Measurements from ENCODE around the gene GPR152. TPM values are rescaled to one million over a fixed set of nuclear protein-coding genes. Genes with fewer than 3 reads are reported as not detected.

The GPR152 gene
- total RNA-seq, 1 donor, result not detected

DNA sequence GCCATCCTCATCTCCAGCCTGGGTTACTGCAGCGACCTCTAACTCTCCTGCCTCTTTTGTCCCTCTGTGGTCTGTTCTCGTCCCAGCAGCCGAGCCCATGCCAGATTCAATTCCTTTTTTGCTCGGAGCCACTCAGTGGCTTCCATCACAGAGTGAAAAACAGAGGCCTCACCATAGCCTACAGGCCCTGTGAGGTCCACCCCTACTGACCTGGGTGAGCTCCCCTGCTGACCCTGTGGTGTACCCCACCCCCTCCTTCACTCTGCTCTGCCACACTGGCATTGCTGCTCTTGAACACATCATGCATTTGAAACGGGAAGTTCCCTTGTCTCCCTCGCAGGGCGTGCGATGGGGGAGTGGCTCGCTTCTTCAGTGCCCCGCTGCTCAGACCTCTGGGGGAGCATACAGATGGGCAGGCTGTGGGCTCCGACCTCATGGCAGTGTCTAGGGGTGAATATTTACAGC, 32.4 kb upstream of the GPR152 start:
- TF ChIP-seq, protein P1, sequence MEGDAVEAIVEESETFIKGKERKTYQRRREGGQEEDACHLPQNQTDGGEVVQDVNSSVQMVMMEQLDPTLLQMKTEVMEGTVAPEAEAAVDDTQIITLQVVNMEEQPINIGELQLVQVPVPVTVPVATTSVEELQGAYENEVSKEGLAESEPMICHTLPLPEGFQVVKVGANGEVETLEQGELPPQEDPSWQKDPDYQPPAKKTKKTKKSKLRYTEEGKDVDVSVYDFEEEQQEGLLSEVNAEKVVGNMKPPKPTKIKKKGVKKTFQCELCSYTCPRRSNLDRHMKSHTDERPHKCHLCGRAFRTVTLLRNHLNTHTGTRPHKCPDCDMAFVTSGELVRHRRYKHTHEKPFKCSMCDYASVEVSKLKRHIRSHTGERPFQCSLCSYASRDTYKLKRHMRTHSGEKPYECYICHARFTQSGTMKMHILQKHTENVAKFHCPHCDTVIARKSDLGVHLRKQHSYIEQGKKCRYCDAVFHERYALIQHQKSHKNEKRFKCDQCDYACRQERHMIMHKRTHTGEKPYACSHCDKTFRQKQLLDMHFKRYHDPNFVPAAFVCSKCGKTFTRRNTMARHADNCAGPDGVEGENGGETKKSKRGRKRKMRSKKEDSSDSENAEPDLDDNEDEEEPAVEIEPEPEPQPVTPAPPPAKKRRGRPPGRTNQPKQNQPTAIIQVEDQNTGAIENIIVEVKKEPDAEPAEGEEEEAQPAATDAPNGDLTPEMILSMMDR (IDR thresholded peaks at IDR 0.05; ENCODE audit: extremely low read depth, low read depth, low read length), result no peak
- peaks cover 7% of the 10 kb centered on the region for H3K4me1 ChIP-seq (ENCODE audit: insufficient read depth, low read length)
- H3K27me3 ChIP-seq (ENCODE audit: insufficient read depth, low read length), result no peaks in the 10 kb centered on the region
- H3K9me3 ChIP-seq (ENCODE audit: low read depth, low read length), result no peaks in the 10 kb centered on the region
- no peak for DNase-seq (ENCODE audit: insufficient read length, low spot score, missing footprints)
- no peak overlapping the region for H3K4me2 ChIP-seq (ENCODE audit: insufficient read depth, low read length)
- no peak overlapping the region for H3K27ac ChIP-seq (ENCODE audit: low read depth, low read length)
- H4K20me1 ChIP-seq (ENCODE audit: insufficient read depth, low read length), result peaks cover 12% of the 10 kb centered on the region
- H3K79me2 ChIP-seq (ENCODE audit: insufficient read depth, low read length), result peaks cover 25% of the 10 kb centered on the region
- H2AFZ ChIP-seq (ENCODE audit: low read length), result no peak overlapping the region
- no peak overlapping the region for H3K4me3 ChIP-seq (ENCODE audit: insufficient read depth, low read length)
- peaks cover 3% of the 10 kb centered on the region for H3K36me3 ChIP-seq (ENCODE audit: insufficient read depth, low read length)

DNA sequence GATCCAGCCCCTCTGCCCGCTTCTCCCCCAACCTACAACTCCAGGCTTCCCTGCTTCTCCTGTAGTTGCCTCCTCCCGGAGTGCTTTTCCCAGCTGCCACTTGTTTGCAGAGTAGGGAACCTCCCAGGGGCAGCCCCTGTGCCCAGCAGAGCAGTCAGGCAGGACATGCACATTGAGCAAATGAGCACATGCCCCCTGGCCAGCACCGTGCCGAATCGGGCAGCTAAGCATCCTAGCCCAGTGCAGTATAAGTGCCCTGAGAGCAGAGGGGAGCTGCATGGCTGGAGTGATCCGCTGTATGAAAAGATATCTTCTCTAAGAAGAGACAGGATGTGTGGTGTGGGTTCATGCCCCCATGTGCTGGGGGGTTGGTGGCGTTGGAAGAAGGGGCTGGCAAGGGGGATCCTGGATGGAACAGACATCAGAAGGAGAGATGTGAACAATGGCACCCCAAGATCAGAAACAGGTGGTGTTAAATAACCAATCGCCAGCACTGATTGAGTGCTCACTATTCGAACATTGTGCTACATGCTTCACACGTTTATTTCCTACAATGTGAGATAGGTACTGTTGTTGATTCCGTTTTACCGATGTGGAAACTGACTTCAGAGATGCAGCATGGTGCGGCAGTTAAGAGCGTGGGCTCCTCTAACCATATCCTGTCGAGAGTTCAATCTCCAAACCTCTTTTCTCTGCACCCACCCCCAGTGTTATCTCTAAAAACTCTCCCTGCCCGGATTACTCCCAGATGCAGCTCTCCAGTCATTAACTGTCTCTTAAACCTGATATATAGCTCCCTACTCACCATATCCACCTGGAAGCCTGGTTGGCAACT, 31.5 kb upstream of the GPR152 start:
- peaks cover 12% of the 10 kb centered on the region for H4K20me1 ChIP-seq (ENCODE audit: insufficient read depth, low read length)
- H3K4me1 ChIP-seq (ENCODE audit: insufficient read depth, low read length), result peaks cover 7% of the 10 kb centered on the region
- H3K79me2 ChIP-seq (ENCODE audit: insufficient read depth, low read length), result peaks cover 25% of the 10 kb centered on the region
- TF ChIP-seq, protein P1 (IDR thresholded peaks at IDR 0.05; ENCODE audit: extremely low read depth, low read depth, low read length), result no peak
- peak; percentile 36 for DNase-seq (ENCODE audit: insufficient read length, low spot score, missing footprints)
- H3K27ac ChIP-seq (ENCODE audit: low read depth, low read length), result no peak overlapping the region
- no peaks in the 10 kb centered on the region for H3K27me3 ChIP-seq (ENCODE audit: insufficient read depth, low read length)
- H3K4me2 ChIP-seq (ENCODE audit: insufficient read depth, low read length), result peak overlapping the region; percentile 82
- H2AFZ ChIP-seq (ENCODE audit: low read length), result no peak overlapping the region
- H3K36me3 ChIP-seq (ENCODE audit: insufficient read depth, low read length), result no peaks in the 10 kb centered on the region
- no peaks in the 10 kb centered on the region for H3K9me3 ChIP-seq (ENCODE audit: low read depth, low read length)
- H3K4me3 ChIP-seq (ENCODE audit: insufficient read depth, low read length), result peak overlapping the region; percentile 82

DNA sequence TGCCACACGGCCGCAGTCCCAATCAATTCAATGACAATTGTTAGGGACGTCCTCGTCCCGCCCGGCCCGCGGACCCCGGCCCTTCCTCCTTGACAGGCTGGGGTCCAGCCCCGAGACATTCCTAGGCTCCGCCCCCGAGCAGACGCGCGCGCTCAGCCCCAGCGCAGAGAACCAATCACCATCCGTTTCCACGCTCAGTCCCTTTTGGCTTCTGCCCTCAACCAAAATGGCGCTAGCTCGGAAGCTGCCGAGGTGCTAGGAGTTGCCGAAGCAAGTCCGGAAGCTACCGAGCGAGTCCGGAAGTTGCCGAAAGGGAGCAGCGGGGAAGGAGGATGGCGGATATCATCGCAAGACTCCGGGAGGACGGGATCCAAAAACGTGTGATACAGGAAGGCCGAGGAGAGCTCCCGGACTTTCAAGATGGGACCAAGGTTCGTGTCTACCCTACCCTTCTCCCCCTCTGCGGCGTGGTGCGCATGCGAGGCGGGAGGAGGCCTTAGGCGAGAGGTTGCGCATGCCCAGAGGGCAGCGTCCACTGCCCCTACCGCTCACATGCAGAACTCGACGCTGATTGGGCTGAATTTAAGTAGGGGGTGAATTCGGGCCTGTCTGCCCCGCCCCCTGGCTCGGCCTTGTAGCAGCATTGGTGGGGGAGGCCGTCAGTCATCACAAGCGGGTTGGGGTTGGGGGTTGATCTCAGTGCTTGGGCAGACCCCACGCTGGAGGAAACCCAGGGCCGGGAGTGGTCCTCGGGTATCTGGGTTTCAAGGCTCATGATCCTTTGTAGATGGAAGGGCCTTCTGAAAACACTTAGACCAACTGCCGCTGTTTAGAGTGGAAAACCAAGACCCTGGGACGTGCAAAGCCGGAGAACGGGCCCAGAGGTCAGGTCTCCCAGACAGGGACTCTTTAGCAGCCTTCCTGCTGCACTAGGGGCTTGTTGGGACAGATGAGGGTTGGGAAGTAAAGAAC, 30.6 kb upstream of the GPR152 start, which contains the start of gene AIP:
AIP (plus strand) TSS at position 200 of the 972 bp plus-strand sequence; CDS start at position 333, 133 bp downstream.
- Histone ChIP-seq H3K27me3 (ENCODE audit: insufficient read depth, low read length) (no peaks in the 10 kb centered on the region), H3K9me3 (ENCODE audit: low read depth, low read length) (no peaks in the 10 kb centered on the region), H3K4me1 (ENCODE audit: insufficient read depth, low read length) (peaks cover 7% of the 10 kb centered on the region), H3K4me3 (ENCODE audit: insufficient read depth, low read length) (peak within 1 kb of the TSS; percentile 82), H3K27ac (ENCODE audit: low read depth, low read length) (peak within 1 kb of the TSS; percentile 86), H4K20me1 (ENCODE audit: insufficient read depth, low read length) (peaks cover 12% of the 10 kb centered on the region), H3K36me3 (ENCODE audit: insufficient read depth, low read length) (no peaks in the 10 kb centered on the region), H3K4me2 (ENCODE audit: insufficient read depth, low read length) (peak within 1 kb of the TSS; percentile 82), H3K79me2 (ENCODE audit: insufficient read depth, low read length) (peaks cover 25% of the 10 kb centered on the region), H2AFZ (ENCODE audit: low read length) (peak within 1 kb of the TSS; percentile 99)
- DNase-seq (ENCODE audit: insufficient read length, low spot score, missing footprints), result peak; percentile 100
- TF ChIP-seq, protein P1 (IDR thresholded peaks at IDR 0.05; ENCODE audit: extremely low read depth, low read depth, low read length), result no peak
